ENCODE data around the gene VTI1A.

The VTI1A gene

DNA sequence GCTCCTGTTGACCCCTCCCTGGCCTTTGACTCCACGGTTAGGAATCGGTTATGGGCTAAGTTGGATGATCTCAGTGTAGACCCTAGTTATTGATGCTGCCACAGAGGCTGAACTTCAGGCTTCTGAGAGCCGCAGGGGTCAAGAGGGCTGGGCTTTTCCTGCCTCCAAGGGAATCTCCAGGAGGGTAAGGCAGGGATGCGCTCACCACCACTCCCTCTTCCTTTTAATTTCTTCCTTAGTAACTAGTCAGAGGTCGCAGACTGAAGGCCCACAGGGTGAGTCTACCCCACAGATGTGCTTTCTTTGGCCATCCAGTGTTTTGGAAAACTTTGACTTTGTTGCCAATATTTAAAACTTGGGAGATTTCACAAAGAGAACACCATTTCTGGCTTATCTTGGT, 352.0 kb downstream of the VTI1A start:
- Histone ChIP-seq H4K20me1 (no peaks in the 10 kb centered on the region), H3K9me3 (no peaks in the 10 kb centered on the region), H3K4me1 (no peaks in the 10 kb centered on the region), H3K4me2 (no peak overlapping the region), H3K36me3 (peaks cover 5% of the 10 kb centered on the region; the same call in 1 of the 2 replicates), H3K9ac (no peak overlapping the region), H3K27ac (no peak overlapping the region), H3K4me3 (no peak overlapping the region), H3K27me3 (no peaks in the 10 kb centered on the region)
- no peak for TF ChIP-seq Cebpa-rat (IDR thresholded peaks at IDR 0.05)

DNA sequence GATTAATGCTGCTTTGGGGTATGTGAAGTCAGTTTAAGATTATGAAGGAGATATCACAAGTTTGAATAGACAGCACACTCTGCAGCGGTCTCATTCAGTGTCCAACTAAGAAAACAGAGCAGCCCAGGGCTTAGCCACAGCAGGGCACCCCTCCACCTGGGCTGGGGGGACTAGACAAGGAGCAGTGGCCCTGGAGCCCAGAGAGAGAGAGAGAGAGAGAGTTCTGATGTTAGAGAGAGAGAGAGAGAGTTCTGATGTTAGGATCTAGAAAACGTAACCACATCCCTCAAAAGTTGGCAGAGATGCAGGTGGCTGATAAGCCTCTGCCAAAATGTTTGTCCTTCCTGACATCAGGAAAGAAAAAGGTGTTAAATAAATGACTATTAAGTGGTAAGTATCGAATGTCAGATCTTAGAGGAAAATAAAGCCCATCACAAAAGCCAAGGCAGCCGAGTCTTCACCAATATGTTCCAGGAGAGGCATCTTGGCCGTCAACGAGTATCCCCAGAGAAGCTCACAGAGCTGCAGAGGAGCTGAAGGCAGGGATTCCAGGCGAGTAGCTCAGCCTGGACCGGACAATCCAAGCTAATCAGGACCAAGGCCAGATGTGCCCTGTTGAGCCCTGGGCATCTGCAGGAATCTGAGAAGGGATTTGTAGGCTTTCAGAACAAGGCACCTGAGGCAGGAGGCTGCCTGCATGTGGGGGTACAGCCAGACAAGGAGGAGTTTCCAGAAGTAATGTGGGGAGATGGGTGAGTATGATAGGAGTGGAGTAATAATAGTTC, 352.9 kb downstream of the VTI1A start:
- Histone ChIP-seq H3K27me3 (no peaks in the 10 kb centered on the region), H3K36me3 (peaks cover 5% of the 10 kb centered on the region; the same call in 1 of the 2 replicates), H3K9me3 (no peaks in the 10 kb centered on the region), H3K4me1 (no peaks in the 10 kb centered on the region), H3K27ac (no peak overlapping the region), H3K9ac (no peak overlapping the region), H3K4me2 (no peak overlapping the region), H4K20me1 (no peaks in the 10 kb centered on the region), H3K4me3 (no peak overlapping the region)
- no peak for TF ChIP-seq Cebpa-rat (IDR thresholded peaks at IDR 0.05)

DNA sequence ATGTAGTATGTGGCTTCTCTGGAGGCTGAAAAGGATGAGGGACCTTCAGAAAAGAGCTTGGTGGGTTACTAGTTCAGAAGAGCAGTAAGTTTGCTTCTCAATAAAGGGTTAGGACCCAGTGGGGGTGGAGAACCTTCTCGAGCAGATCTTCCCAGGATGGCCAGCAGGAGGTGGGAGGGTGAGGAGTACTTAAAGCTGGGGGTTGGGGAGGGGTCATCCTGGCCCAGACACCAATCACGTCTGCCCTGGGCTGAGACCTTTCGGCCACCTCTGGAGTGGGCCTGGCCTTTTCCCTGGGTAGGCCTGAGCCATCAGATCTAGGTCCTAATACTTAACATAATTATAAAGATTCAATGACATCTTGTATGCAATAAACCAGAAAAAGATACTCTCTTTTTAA, 354.0 kb downstream of the VTI1A start:
- H3K36me3 ChIP-seq, result peaks cover 5% of the 10 kb centered on the region; the same call in 1 of the 2 replicates
- H3K27ac ChIP-seq, result no peak overlapping the region
- H3K27me3 ChIP-seq, result no peaks in the 10 kb centered on the region
- H3K4me2 ChIP-seq, result no peak overlapping the region
- no peaks in the 10 kb centered on the region for H3K4me1 ChIP-seq
- TF ChIP-seq Cebpa-rat (IDR thresholded peaks at IDR 0.05), result no peak
- H3K9ac ChIP-seq, result no peak overlapping the region
- no peaks in the 10 kb centered on the region for H4K20me1 ChIP-seq
- H3K9me3 ChIP-seq, result no peaks in the 10 kb centered on the region
- no peak overlapping the region for H3K4me3 ChIP-seq

DNA sequence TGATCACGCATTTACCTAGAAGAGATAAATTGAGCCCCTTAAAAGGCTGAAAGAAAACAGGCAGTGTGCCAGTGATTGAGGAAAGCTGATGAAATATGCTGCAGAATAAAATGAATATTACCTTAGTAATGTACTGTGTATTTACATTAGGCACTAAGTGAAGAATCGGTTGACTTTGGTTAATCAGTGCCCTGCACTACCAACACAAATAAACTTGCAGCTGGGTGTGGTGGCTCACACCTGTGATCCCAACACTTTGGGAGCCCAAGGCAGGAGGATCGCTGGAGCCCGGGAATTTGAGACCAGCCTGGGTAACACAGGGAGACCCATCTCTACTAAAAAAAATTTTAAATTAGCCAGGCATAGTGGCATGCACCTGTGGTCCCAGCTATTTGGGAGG, 354.7 kb downstream of the VTI1A start:
- Histone ChIP-seq H3K4me1 (no peaks in the 10 kb centered on the region), H3K36me3 (peaks cover 6% of the 10 kb centered on the region), H4K20me1 (no peaks in the 10 kb centered on the region), H3K9me3 (no peaks in the 10 kb centered on the region), H3K27me3 (no peaks in the 10 kb centered on the region), H3K9ac (no peak overlapping the region), H3K4me2 (no peak overlapping the region), H3K27ac (no peak overlapping the region), H3K4me3 (no peak overlapping the region)
- TF ChIP-seq Cebpa-rat (IDR thresholded peaks at IDR 0.05), result no peak

DNA sequence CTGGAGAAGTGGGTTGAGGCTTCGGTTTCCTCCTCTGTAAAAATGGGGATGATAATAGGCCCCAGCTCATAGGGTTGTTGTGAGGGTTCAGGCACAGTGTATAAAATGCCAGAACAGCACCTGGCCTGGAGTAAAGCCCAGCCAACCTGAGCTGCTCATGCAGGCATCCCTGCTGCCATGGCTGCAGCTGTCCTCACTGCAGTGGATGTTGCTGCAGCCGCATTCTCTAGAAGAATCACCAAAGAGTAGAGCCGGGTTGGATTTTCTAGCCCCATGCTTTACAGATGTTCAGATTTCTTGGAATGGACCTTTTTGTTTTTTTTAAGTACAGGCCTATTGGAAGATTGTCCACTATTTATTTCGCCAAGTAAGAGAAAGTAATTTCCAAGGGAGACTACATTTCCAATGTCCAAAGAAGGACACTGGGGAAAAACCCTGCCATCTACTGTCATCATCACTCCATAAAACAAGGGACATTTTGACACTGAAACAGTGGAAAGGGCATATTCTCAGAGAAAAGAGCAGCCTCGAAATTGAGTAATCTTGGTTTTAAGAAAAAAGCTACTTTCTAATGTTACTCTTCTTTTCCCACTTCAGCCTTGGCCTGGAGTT, 355.5 kb downstream of the VTI1A start:
- no peak overlapping the region for H3K4me3 ChIP-seq
- no peaks in the 10 kb centered on the region for H3K4me1 ChIP-seq
- no peaks in the 10 kb centered on the region for H4K20me1 ChIP-seq
- peaks cover 5% of the 10 kb centered on the region; the same call in 1 of the 2 replicates for H3K9me3 ChIP-seq
- peaks cover 13% of the 10 kb centered on the region for H3K36me3 ChIP-seq
- no peaks in the 10 kb centered on the region for H3K27me3 ChIP-seq
- no peak overlapping the region for H3K9ac ChIP-seq
- no peak overlapping the region for H3K4me2 ChIP-seq
- no peak overlapping the region for H3K27ac ChIP-seq
- no peak for TF ChIP-seq Cebpa-rat (IDR thresholded peaks at IDR 0.05)

DNA sequence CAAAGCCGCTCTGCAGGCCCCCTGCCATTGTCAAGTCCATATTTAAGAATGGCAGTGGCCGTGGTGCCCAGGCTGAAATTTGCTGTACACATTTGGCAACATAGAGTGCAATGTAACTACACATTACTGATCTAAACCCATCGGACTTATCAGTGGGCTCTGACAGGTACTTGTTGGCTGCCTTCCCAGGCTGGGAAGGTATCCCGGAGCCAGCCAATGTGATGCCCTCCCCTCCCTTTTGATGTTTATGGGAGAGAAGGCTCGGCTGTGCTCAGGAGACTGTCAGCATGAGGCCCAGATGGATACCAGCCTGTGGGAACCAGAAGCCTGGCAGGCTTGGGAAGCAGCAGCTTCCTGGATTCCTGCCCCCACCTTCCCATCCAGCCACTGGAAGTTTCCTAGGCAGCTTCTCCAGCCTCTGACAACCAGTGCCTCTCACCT, 357.0 kb downstream of the VTI1A start:
- Histone ChIP-seq H3K4me3 (no peak overlapping the region), H3K4me2 (no peak overlapping the region), H3K27ac (no peak overlapping the region), H3K36me3 (peaks cover 14% of the 10 kb centered on the region), H3K9ac (no peak overlapping the region), H4K20me1 (no peaks in the 10 kb centered on the region), H3K9me3 (peaks cover 5% of the 10 kb centered on the region; the same call in 1 of the 2 replicates), H3K4me1 (no peaks in the 10 kb centered on the region), H3K27me3 (no peaks in the 10 kb centered on the region)
- TF ChIP-seq Cebpa-rat (IDR thresholded peaks at IDR 0.05), result no peak

DNA sequence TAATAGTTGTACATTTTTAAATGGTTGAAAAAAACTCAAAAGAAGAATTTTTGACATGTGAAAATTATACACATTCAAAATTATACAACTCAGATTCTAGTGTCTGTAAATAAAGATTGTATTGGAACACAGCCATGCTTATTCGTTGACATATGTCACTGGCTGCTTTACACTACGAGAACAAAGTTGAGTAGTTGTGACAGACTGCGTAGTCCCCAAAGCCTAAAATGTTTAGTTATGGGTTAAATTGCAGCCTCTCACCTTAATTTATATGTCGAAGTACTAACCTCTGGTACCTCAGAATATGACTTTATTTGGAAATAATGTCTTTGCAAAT, 358.2 kb downstream of the VTI1A start:
- no peaks in the 10 kb centered on the region for H3K4me1 ChIP-seq
- H4K20me1 ChIP-seq, result no peaks in the 10 kb centered on the region
- no peak overlapping the region for H3K9ac ChIP-seq
- no peak overlapping the region for H3K27ac ChIP-seq
- H3K4me2 ChIP-seq, result no peak overlapping the region
- H3K4me3 ChIP-seq, result no peak overlapping the region
- H3K36me3 ChIP-seq, result peaks cover 15% of the 10 kb centered on the region
- H3K9me3 ChIP-seq, result peaks cover 5% of the 10 kb centered on the region; the same call in 1 of the 2 replicates
- no peak for TF ChIP-seq Cebpa-rat (IDR thresholded peaks at IDR 0.05)
- no peaks in the 10 kb centered on the region for H3K27me3 ChIP-seq

DNA sequence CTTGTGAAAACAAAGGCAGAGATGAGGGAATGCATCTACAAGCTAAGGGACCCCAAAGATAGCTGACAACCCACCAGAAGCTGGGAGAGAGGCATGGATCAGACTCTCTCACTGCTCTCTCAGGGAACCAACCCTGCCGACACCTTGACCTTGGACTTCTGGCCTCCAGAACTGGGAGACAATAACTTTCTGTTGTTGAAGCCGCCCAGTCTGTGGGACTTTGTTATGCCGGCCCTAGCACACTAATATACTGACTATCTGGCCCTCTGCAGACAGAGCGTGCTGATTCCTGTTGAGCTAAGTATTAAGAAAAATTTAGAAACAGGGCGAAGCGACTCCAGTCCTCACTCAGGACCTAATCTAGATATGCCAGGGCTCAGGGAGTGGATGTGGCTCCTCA, 358.7 kb downstream of the VTI1A start:
- H3K4me3 ChIP-seq, result no peak overlapping the region
- no peak for TF ChIP-seq Cebpa-rat (IDR thresholded peaks at IDR 0.05)
- H3K27me3 ChIP-seq, result no peaks in the 10 kb centered on the region

DNA sequence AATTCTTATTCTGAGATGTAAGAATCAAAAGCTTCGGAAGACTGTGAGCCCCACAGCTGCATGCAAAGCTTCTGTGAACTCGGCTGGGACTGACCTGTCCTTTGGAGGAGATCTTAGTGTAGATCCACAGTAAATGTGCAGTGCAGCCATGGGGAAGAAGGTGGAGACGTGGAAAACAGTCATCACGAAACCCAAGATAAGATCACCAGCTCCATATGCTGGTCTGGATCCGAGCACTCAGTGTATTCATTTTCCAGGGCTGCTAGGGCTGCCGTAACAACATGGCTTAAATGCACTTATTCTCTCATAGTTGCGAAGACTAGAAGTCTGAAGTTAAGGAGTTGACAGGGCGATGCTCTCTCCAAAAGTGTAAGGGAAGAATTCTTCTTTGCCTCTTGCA, 360.0 kb downstream of the VTI1A start:
- no peak for TF ChIP-seq Cebpa-rat (IDR thresholded peaks at IDR 0.05)
- Histone ChIP-seq H3K27ac (no peak overlapping the region), H3K9me3 (peaks cover 11% of the 10 kb centered on the region; the same call in 1 of the 2 replicates), H3K9ac (no peak overlapping the region), H3K4me2 (no peak overlapping the region), H3K36me3 (peaks cover 27% of the 10 kb centered on the region), H3K27me3 (no peaks in the 10 kb centered on the region), H4K20me1 (no peaks in the 10 kb centered on the region), H3K4me3 (no peak overlapping the region), H3K4me1 (no peaks in the 10 kb centered on the region)

More for the DNA sequence above, 358.7 kb downstream of the VTI1A start:
- H3K4me2 ChIP-seq, result no peak overlapping the region
- H4K20me1 ChIP-seq, result no peaks in the 10 kb centered on the region
- H3K9me3 ChIP-seq, result peaks cover 6% of the 10 kb centered on the region; the same call in 1 of the 2 replicates
- H3K9ac ChIP-seq, result no peak overlapping the region
- H3K4me1 ChIP-seq, result no peaks in the 10 kb centered on the region
- no peak overlapping the region for H3K27ac ChIP-seq
- peaks cover 18% of the 10 kb centered on the region for H3K36me3 ChIP-seq

DNA sequence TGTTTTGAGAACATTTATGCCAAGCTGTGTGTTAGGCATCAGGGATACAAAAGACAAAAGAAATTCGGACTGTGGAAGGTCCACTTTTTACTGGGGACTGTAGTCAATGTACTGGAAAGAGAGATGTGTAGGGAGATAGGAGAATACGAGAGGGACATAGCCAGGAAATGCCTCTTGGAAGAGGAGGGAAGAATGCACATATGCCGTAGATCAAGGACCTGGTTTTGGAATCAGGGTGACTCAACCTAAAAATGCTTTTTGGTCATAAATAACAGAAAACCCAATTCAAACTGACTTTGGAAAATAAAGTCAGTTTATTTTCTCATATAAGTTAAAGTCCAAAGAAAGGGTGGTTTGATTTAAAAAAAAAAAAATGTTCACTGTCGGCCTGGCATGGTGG, 362.7 kb downstream of the VTI1A start:
- Histone ChIP-seq H3K27ac (no peak overlapping the region), H3K4me3 (no peak overlapping the region), H3K4me1 (peaks cover 15% of the 10 kb centered on the region), H3K9me3 (peaks cover 11% of the 10 kb centered on the region; the same call in 1 of the 2 replicates), H3K27me3 (no peaks in the 10 kb centered on the region), H3K36me3 (peaks cover 31% of the 10 kb centered on the region), H3K9ac (no peak overlapping the region), H4K20me1 (no peaks in the 10 kb centered on the region), H3K4me2 (no peak overlapping the region)
- no peak for TF ChIP-seq Cebpa-rat (IDR thresholded peaks at IDR 0.05)
